Natural killer cell (primary cell): ENCODE measurements around the gene TTC39C. TPM values are rescaled to one million over a fixed set of nuclear protein-coding genes. Genes with fewer than 3 reads are reported as not detected.

Experiments used
- ATAC-seq, 3 donors: fragments of 150-1000 bp in 2 of 3; fragments of 200-7000 bp in 1 of 3; cut with Tn5 transposase; 1 replicate in 1 of 3; 2 replicates in 2 of 3; pipeline ENCODE4 v1.10.0; 2021; ENCODE audit warnings: mild to moderate bottlenecking in 2 of 3, moderate library complexity in 2 of 3
- DNase-seq, 2 donors: peaks; one replicate each; pipeline versions ENCODE4 v3.0.0 to v3.0.0-alpha.2; 2013 to 2021; ENCODE audit warnings: mixed read lengths in 1 of 2
- H3K27ac ChIP-seq: one replicate; pipeline ENCODE4 v1.5.1; 2013; ENCODE audit warnings: mild to moderate bottlenecking, low read length
- H3K27me3 ChIP-seq: one replicate; pipeline ENCODE4 v1.6.1; 2013; ENCODE audit warnings: low read length; ENCODE audit not compliant: control insufficient read depth, insufficient read depth
- H3K36me3 ChIP-seq: one replicate; pipeline ENCODE4 v1.6.1; 2013; ENCODE audit warnings: low read length; ENCODE audit not compliant: control insufficient read depth, insufficient read depth
- H3K4me1 ChIP-seq: one replicate; pipeline ENCODE4 v1.6.1; 2013; ENCODE audit warnings: low read length; ENCODE audit not compliant: control insufficient read depth, insufficient read depth
- H3K4me3 ChIP-seq: one replicate; pipeline ENCODE4 v1.5.1; 2013; ENCODE audit warnings: low read length
- H3K9me3 ChIP-seq: one replicate; pipeline ENCODE4 v1.6.1; 2013; ENCODE audit warnings: low read length; ENCODE audit not compliant: control insufficient read depth, insufficient read depth
- H3K27ac Mint-ChIP-seq, 2 donors: one replicate each; pipeline ENCODE4 v1.8.0; 2022; ENCODE audit warnings: mild to moderate bottlenecking in 2 of 2, mixed read lengths in 2 of 2, moderate library complexity in 1 of 2
- H3K27me3 Mint-ChIP-seq, 2 donors: one replicate each; pipeline ENCODE4 v1.8.0; 2022; ENCODE audit warnings: low read depth in 2 of 2, mixed read lengths in 2 of 2
- H3K36me3 Mint-ChIP-seq: one replicate; pipeline ENCODE4 v1.8.0; 2022; ENCODE audit warnings: mixed read lengths
- H3K4me1 Mint-ChIP-seq, 2 donors: one replicate each; pipeline ENCODE4 v1.8.0; 2022; ENCODE audit warnings: mixed read lengths in 2 of 2
- H3K4me3 Mint-ChIP-seq: one replicate; pipeline ENCODE4 v1.8.0; 2022; ENCODE audit warnings: mild to moderate bottlenecking, moderate library complexity, mixed read lengths
- H3K9me3 Mint-ChIP-seq, 2 donors: one replicate each; pipeline ENCODE4 v1.8.0; 2022; ENCODE audit warnings: mixed read lengths in 2 of 2
- CTCF ChIP-seq: fragments of 200-600 bp; IDR thresholded peaks from one replicate; pipeline ENCODE4 v1.8.0; 2022; ENCODE audit warnings: antibody characterized with exemption
- WGBS: methylation state at CpG from one replicate; pipeline ENCODE4 v1.1.7; 2013; ENCODE audit warnings: missing lambda C conversion rate; ENCODE audit not compliant: insufficient coverage; 5-methylcytosine and 5-hydroxymethylcytosine counted together
- intact Hi-C: fragments of 100-400 bp; cut with micrococcal nuclease; formaldehyde crosslinking; loops from one replicate; pipeline ENCODE4 v1.14.2; 2022
- total RNA-seq, 4 donors: library from RNA; stranded (reverse); fragments of 120-200 nt in 1 of 4; gene quantifications; one replicate each; pipeline versions ENCODE4 v1.2.3 to v1.2.4, GENCODE V29; 2013 to 2022

TTC39C gene
- total RNA-seq, 3 donors from 2014 or later (not counting 1 experiment from before 2014, with no cell fraction given), result 39.0 to 61.5 (median 44.3) TPM

DNA sequence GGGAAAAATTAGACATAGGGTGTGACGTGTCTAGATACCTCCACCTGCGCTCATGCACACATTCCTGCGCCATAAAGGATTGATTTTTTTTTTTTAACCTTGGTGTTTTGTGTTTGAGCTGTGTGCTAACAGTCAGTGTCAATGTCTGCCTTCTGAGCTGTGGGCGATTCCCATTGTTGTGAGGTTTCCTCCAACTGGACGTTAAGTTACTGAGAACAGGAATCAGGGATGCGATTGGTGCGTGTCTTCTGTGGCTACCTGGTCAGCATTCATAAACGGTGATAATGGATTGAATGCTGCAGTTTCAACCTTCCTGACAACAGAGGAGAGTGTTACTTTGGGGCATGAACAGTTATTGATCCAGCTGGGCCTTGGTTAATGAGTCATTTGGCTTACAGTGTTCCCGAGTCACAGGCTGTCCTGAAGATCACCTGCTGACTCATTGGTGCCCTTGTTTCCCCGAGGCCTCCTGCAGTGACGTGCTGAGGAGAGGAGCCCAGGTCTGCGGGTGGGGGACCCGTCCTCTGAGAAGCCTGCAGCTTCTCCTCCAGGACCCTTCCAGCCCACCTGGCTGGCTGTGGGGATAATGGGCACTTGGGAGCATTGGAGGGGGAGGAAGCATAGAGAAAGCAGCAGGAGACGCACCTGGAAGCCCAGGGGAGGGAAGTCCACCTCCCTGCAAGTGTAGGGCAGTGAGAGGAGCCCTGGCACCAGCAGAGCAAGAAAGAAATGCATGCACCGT is 98.5 kb downstream of the TTC39C start:
- Histone ChIP-seq H3K27ac (no peak overlapping the region), H3K36me3 (peaks cover 20% of the 10 kb centered on the region), H3K27me3 (no peaks in the 10 kb centered on the region), H3K9me3 (no peaks in the 10 kb centered on the region), H3K4me1 (peaks cover 8% of the 10 kb centered on the region), H3K4me3 (no peak overlapping the region)
- intact Hi-C loops, result loop anchor here (10.0 kb wide), 1 partner anchor 98 kb away; the partner anchor contains the start of gene TTC39C
- Mint-ChIP-seq H3K9me3 (no peaks in the 10 kb centered on the region), H3K36me3 (no peaks in the 10 kb centered on the region), H3K4me3 (no peak overlapping the region), H3K27me3 (no peaks in the 10 kb centered on the region), H3K27ac (peak overlapping the region in 1 of 2 donors; percentile 74), H3K4me1 (peaks cover 34 to 35% of the 10 kb centered on the region in 2 donors)
- 90% methylated on average over 15 of the region's 15 CpGs for WGBS
- no peak for TF ChIP-seq CTCF
- DNase-seq (no peak), ATAC-seq (no peak)

DNA sequence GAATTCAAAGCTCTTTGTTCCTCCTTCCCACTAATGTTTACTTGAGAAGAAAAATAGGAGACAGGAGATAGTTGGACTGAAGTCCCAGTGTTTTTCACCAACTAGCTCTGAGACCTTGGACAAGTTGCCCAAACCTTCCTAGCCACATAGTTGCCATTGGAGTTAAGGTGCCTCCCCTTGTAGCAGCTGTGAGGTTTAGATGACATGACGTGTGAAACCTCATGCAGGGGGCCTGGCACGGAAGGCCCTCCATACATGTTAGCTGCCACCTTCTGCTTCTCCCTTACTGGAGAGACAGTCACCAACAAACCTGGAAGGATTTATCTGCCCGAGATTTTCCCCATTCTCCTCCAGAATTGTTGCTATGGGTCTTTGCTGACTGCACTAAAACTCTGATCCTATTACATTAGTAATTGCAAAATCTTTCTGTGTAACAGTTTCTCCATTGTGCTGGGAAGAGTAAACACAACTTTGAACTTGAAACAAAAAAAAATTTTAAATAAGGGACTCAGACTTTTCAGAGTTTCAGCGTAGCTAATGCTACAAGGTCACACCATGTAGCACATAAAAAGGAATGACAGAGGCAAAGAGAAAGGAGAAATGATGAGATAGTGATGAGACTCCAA is 100.5 kb downstream of the TTC39C start:
- no peaks in the 10 kb centered on the region for H3K27me3 ChIP-seq
- peaks cover 8% of the 10 kb centered on the region for H3K4me1 ChIP-seq
- peak in 1 of 2 donors; percentile 23 for DNase-seq
- no peaks in the 10 kb centered on the region for H3K36me3 Mint-ChIP-seq
- H3K27ac Mint-ChIP-seq, result peak overlapping the region; percentile 64 to 74
- H3K4me3 ChIP-seq, result no peak overlapping the region
- H3K27ac ChIP-seq, result no peak overlapping the region
- TF ChIP-seq CTCF, result no peak
- no peak overlapping the region for H3K4me3 Mint-ChIP-seq
- intact Hi-C loops, result loop anchor here (5.0 to 10.0 kb wide), 3 partner anchors 100 to 618 kb away; partner anchors contain the start of gene TTC39C
- H3K27me3 Mint-ChIP-seq, result no peaks in the 10 kb centered on the region
- H3K9me3 Mint-ChIP-seq, result no peaks in the 10 kb centered on the region
- peak in 1 of 3 donors; percentile 68 for ATAC-seq
- peaks cover 40% of the 10 kb centered on the region in 2 donors for H3K4me1 Mint-ChIP-seq
- 65% methylated on average over 4 of the region's 4 CpGs for WGBS
- H3K9me3 ChIP-seq, result no peaks in the 10 kb centered on the region
- peaks cover 30% of the 10 kb centered on the region for H3K36me3 ChIP-seq

- intact Hi-C loops, result loop anchor here (5.0 to 10.0 kb wide), 3 partner anchors 101 to 618 kb away; partner anchors contain the start of gene TTC39C
- H3K27me3 Mint-ChIP-seq, result no peaks in the 10 kb centered on the region
- Histone ChIP-seq H3K4me3 (no peak overlapping the region), H3K27ac (no peak overlapping the region), H3K9me3 (no peaks in the 10 kb centered on the region), H3K4me1 (peaks cover 8% of the 10 kb centered on the region), H3K27me3 (no peaks in the 10 kb centered on the region), H3K36me3 (peaks cover 35% of the 10 kb centered on the region)
- peaks cover 40% of the 10 kb centered on the region in 2 donors for H3K4me1 Mint-ChIP-seq
- ATAC-seq (no peak), DNase-seq (no peak)
- H3K9me3 Mint-ChIP-seq, result no peaks in the 10 kb centered on the region
- H3K36me3 Mint-ChIP-seq, result no peaks in the 10 kb centered on the region
- no peak overlapping the region for H3K4me3 Mint-ChIP-seq
- TF ChIP-seq CTCF, result no peak
- WGBS, result 0% methylated on average over 1 of the region's 2 CpGs
- H3K27ac Mint-ChIP-seq, result peak overlapping the region; percentile 64 to 74
Observed at GRCh38 chr18:24115628-24116027, 101.1 kb downstream of the TTC39C start.
